DND-41 (cell line): Measurements from ENCODE around the gene CERKL.

Experiments
- ATAC-seq: fragments of 200-7000 bp; cut with Tn5 transposase; 3 replicates; pipeline ENCODE4 v1.9.1; 2021; ENCODE audit warnings: low read depth; ENCODE audit not compliant: insufficient read depth
- DNase-seq: peaks from one replicate; pipeline ENCODE4 v3.0.0-alpha.2; 2020
- H2AFZ ChIP-seq: 2 replicates; pipeline ENCODE4 v1.6.0; 2012; ENCODE audit warnings: low read depth, low read length
- H3K27ac ChIP-seq: 2 replicates; pipeline ENCODE4 v1.5.1; 2012; ENCODE audit warnings: low read length, inconsistent platforms
- H3K27me3 ChIP-seq: fragments of 200-600 bp; sonication (generic); 2 replicates; pipeline ENCODE4 v1.6.0; 2012; ENCODE audit warnings: low read length, mild to moderate bottlenecking, inconsistent platforms; ENCODE audit not compliant: insufficient read depth, poor library complexity
- H3K36me3 ChIP-seq: 2 replicates; pipeline ENCODE4 v1.5.1; 2012; ENCODE audit warnings: low read length, inconsistent platforms; ENCODE audit not compliant: insufficient read depth
- H3K4me1 ChIP-seq: 2 replicates; pipeline ENCODE4 v1.5.1; 2012; ENCODE audit warnings: mild to moderate bottlenecking, low read length; ENCODE audit not compliant: insufficient read depth
- H3K4me2 ChIP-seq: 2 replicates; pipeline ENCODE4 v1.6.0; 2012; ENCODE audit warnings: mild to moderate bottlenecking, moderate library complexity, low read length, inconsistent platforms; ENCODE audit not compliant: insufficient read depth
- H3K4me3 ChIP-seq, 2 experiments: fragments of 200-600 bp in 1 of 2; shearing (Covaris generic) in 1 of 2; 2 replicates each; pipeline ENCODE4 v1.5.1; 2012 to 2016; ENCODE audit warnings: inconsistent platforms in 2 of 2, low read length in 2 of 2, mild to moderate bottlenecking in 2 of 2, low read depth in 1 of 2, moderate library complexity in 1 of 2
- H3K79me2 ChIP-seq: 2 replicates; pipeline ENCODE4 v1.6.0; 2012; ENCODE audit warnings: low read length, inconsistent platforms; ENCODE audit not compliant: insufficient read depth
- H3K9ac ChIP-seq: 2 replicates; pipeline ENCODE4 v1.6.0; 2012; ENCODE audit warnings: low read depth, mild to moderate bottlenecking, inconsistent platforms, low read length, moderate library complexity
- H3K9me3 ChIP-seq: 2 replicates; pipeline ENCODE4 v1.5.1; 2012; ENCODE audit warnings: low read length, moderate library complexity, mild to moderate bottlenecking, inconsistent platforms; ENCODE audit not compliant: insufficient read depth, severe bottlenecking
- H4K20me1 ChIP-seq: 2 replicates; pipeline ENCODE4 v1.6.0; 2012; ENCODE audit warnings: low read length; ENCODE audit not compliant: insufficient read depth
- CTCF ChIP-seq: IDR thresholded peaks from 2 replicates; pipeline ENCODE4 v1.5.1; 2012; ENCODE audit warnings: borderline replicate concordance, low read length, moderate library complexity, mild to moderate bottlenecking; ENCODE audit not compliant: poor library complexity, severe bottlenecking; ENCODE audit errors: extremely low read depth
- EZH2 ChIP-seq: IDR thresholded peaks from 3 replicates; pipeline ENCODE4 v1.6.1; 2012; ENCODE audit warnings: borderline replicate concordance, low read depth, mild to moderate bottlenecking, moderate library complexity, low read length, inconsistent platforms; ENCODE audit not compliant: severe bottlenecking

The CERKL gene

GRCh38 chr2:181697126-181697525, 40.2 kb upstream of the CERKL start:
- no peak overlapping the region for H3K4me2 ChIP-seq

DNA sequence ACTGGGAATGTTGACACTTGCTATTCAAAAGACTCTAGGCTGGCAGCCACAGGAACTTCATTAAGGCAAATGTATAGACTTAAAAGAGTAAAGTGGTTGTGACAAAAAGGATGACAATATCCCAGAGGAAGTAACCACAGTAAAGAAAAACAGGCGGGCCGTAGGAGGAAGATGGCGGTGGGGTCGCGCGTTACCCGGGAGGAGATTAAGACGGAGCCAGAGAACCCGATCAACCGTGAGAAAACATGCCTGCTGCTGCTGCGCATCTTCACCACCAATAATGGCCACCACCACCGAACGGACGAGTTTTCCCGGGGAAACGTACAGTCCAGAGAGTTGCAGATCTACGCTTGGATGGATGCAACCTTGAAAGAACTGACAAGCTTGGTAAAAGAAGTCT, 37.4 kb upstream of the CERKL start:
- H3K27ac ChIP-seq, result no peak overlapping the region
- no peak overlapping the region for H3K4me3 ChIP-seq
- H3K4me2 ChIP-seq, result no peak overlapping the region
- TF ChIP-seq CTCF, result no peak
- no peak for TF ChIP-seq EZH2
- H3K4me1 ChIP-seq, result no peaks in the 10 kb centered on the region
- no peak for DNase-seq
- H4K20me1 ChIP-seq, result no peaks in the 10 kb centered on the region
- no peak overlapping the region for H2AFZ ChIP-seq
- H3K79me2 ChIP-seq, result no peaks in the 10 kb centered on the region
- H3K27me3 ChIP-seq, result no peaks in the 10 kb centered on the region
- H3K36me3 ChIP-seq, result no peaks in the 10 kb centered on the region
- no peaks in the 10 kb centered on the region for H3K9me3 ChIP-seq
- no peak for ATAC-seq
- no peak overlapping the region for H3K9ac ChIP-seq

More at GRCh38 chr2:181697126-181697525, 40.2 kb upstream of the CERKL start:
- ATAC-seq (no peak), DNase-seq (no peak)
- Histone ChIP-seq H3K9ac (no peak overlapping the region), H4K20me1 (no peaks in the 10 kb centered on the region), H3K36me3 (no peaks in the 10 kb centered on the region), H3K4me1 (no peaks in the 10 kb centered on the region), H3K4me3 (no peak overlapping the region), H3K9me3 (no peaks in the 10 kb centered on the region), H3K79me2 (no peaks in the 10 kb centered on the region), H3K27me3 (no peaks in the 10 kb centered on the region), H3K27ac (no peak overlapping the region), H2AFZ (no peak overlapping the region)
- TF ChIP-seq CTCF (no peak), EZH2 (no peak)

GRCh38 chr2:181690860-181691259, 34.0 kb upstream of the CERKL start:
- no peak for TF ChIP-seq EZH2
- no peak for TF ChIP-seq CTCF
- H4K20me1 ChIP-seq, result no peaks in the 10 kb centered on the region
- no peaks in the 10 kb centered on the region for H3K79me2 ChIP-seq
- no peak overlapping the region for H3K4me2 ChIP-seq
- H3K4me3 ChIP-seq, result no peak overlapping the region
- no peak for ATAC-seq
- DNase-seq, result no peak
- no peak overlapping the region for H2AFZ ChIP-seq
- H3K9ac ChIP-seq, result no peak overlapping the region
- H3K27me3 ChIP-seq, result no peaks in the 10 kb centered on the region
- no peaks in the 10 kb centered on the region for H3K4me1 ChIP-seq
- H3K27ac ChIP-seq, result no peak overlapping the region
- H3K9me3 ChIP-seq, result no peaks in the 10 kb centered on the region
- H3K36me3 ChIP-seq, result no peaks in the 10 kb centered on the region
